ENCODE measurements around the gene MAPK13. TPM values are rescaled to one million over a fixed set of nuclear protein-coding genes. Genes with fewer than 3 reads are reported as not detected.
A peak's percentile ranks its signal among the peaks of the same experiment; 100 is the strongest.

The MAPK13 gene
- total RNA-seq, 1 experiment from 2014 or later: 1.7 TPM

DNA sequence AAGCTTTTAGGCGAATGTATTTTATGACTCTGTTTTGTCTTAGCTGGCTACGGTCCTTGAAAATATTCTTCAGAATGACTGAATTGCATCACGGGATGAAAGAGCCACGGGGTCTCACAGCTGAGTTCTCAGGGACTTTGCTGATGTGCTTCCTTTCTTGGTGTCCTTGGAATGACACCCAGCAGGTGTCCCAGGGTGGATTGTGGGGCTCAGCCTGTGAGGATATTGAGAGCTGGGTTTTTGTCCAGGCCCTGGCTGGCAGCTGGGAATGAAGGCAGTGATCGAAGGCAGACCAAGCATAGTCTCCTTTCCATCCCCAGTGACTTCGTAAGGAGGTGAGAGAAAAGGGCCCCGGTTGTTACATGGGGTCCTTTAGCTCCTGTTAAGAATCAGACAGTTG, 18.8 kb upstream of the MAPK13 start:
- no peak for DNase-seq (ENCODE audit: low read depth)
- in situ Hi-C loops (cut with HindIII; ENCODE audit: low pct_unique_long_range_greater_than_20kb, low sequenced_read_pairs): no loop called here

DNA sequence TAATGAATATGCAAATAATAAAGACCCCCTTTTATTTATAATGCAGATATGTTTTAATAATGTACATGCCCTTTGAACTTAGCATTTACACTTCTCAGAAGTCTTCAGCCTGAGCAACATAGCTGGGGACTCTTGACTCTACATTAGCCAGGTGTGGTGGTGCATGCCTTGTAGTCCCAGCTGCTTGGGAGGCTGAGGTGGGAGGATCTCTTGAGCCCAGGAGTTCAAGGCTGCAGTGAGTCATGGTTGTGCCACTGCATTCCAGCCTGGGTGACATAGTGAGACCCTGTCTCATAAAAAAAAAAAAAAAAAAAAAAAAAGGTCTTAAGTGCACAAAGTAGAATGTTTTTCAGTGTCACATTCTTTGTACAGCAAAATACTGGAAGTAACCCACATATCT, 17.3 kb upstream of the MAPK13 start:
- in situ Hi-C loops (cut with HindIII; ENCODE audit: low pct_unique_long_range_greater_than_20kb, low sequenced_read_pairs): no loop called here
- DNase-seq (ENCODE audit: low read depth): no peak

GRCh38 chr6:36113703-36114102, 16.6 kb upstream of the MAPK13 start:
- no peak for DNase-seq (ENCODE audit: low read depth)
- in situ Hi-C loops (cut with HindIII; ENCODE audit: low pct_unique_long_range_greater_than_20kb, low sequenced_read_pairs): no loop called here

DNA sequence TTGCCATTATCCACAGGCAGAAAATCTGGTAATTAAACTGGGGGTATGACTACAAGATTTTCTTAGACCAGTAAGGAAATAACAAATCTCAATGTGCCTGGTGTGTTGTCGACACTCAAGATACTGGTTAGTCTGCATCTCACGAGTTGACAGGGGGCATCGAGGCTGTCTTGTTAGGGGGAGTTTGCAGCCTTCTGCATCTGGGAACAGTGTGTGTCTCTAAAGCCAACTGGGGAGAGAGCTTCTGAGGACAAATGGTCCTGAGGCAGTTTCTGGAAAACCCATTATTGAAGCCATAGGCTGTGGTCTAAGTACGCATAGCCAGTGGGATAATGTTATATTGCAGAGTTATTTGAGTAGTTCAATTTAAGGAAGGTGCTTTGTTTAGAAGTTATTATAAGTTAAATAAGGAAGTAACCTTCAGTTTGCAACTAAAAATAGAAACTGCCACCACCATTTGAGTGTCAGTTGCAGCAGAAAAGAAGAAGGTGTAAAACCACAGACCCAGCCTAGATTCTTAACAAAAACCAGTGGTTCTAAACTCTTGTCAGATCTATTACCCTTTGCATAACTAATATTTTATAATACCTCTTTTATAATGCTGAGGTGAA, 15.4 kb upstream of the MAPK13 start:
- DNase-seq (ENCODE audit: low read depth): no peak
- in situ Hi-C loops (cut with HindIII; ENCODE audit: low pct_unique_long_range_greater_than_20kb, low sequenced_read_pairs): no loop called here

DNA sequence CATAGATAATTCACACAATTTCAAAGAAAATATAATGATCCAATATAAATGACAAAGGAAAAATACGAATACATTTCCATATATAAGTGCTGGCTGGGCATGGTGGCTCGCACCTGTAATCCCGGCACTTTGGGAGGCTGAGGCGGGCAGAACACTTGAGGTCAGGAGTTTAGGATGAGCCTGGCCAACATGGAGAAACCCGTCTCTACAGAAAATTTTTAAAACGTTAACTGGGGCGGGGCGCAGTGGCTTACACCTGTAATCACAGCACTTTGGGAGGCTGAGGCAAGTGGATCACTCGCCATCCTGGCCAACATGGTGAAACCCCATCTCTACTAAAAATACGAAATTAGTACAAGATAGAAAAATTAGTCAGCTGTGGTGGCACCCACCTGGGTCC, 14.9 kb upstream of the MAPK13 start:
- in situ Hi-C loops (cut with HindIII; ENCODE audit: low pct_unique_long_range_greater_than_20kb, low sequenced_read_pairs): no loop called here

DNA sequence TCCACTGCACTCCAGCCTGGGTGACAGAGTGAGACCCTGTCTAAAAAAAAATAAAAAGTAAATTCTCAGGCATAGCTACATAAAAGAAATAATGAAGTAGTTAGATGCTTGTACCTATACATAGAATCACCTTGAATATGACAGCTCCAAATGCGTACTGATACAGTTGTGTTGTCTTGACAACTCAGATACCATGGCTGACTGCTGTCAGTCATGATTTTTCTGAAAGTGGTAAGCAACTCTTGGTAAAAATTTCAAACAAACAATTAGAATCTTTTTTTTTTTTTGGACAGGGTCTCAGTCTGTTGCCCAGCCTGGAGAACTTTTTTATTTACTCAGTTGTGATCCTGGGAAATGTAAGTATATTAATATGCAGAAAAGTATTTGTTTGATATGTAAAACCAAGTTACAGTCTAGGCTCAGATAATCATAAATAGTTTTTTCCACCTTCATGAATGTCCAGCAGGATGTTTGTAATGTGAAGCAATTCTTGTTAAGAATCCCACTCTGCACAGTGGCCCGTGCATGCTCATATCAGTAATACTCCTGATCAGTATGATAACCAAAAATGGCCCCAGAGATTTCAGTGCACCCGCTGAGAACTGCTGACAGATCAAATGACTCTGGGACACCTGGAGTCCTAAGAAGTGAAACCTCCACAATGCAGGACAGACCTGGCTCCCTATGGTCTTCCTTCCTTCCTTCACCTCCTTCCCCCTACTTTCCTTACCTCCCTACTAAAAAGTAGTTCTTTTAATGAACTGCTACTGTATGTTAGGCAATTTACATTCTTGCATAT, 14.0 kb upstream of the MAPK13 start:
- in situ Hi-C loops (cut with HindIII; ENCODE audit: low pct_unique_long_range_greater_than_20kb, low sequenced_read_pairs): no loop called here
- DNase-seq (ENCODE audit: low read depth): no peak

More for the DNA sequence above, 14.9 kb upstream of the MAPK13 start:
- no peak for DNase-seq (ENCODE audit: low read depth)

DNA sequence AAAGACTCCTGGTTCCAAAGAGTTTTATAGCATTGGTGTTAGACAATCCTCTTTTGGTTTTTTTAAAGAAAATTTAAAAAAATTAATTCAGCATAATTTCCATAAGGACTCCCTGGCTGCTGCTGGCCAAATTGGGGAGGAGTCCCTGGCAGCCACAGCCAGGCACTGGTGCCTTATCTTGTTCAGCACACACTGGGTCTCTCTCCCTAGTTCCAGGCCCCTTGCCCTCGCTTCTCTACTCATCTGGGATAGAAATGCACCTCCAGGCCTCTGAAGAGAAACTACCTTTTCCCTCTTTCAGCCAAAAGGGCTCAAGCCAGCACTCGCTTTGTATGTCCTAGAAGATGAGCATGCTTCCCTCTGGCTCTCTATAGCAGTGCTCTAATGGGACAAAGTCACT, 13.4 kb upstream of the MAPK13 start:
- in situ Hi-C loops (cut with HindIII; ENCODE audit: low pct_unique_long_range_greater_than_20kb, low sequenced_read_pairs): no loop called here
- no peak for DNase-seq (ENCODE audit: low read depth)

DNA sequence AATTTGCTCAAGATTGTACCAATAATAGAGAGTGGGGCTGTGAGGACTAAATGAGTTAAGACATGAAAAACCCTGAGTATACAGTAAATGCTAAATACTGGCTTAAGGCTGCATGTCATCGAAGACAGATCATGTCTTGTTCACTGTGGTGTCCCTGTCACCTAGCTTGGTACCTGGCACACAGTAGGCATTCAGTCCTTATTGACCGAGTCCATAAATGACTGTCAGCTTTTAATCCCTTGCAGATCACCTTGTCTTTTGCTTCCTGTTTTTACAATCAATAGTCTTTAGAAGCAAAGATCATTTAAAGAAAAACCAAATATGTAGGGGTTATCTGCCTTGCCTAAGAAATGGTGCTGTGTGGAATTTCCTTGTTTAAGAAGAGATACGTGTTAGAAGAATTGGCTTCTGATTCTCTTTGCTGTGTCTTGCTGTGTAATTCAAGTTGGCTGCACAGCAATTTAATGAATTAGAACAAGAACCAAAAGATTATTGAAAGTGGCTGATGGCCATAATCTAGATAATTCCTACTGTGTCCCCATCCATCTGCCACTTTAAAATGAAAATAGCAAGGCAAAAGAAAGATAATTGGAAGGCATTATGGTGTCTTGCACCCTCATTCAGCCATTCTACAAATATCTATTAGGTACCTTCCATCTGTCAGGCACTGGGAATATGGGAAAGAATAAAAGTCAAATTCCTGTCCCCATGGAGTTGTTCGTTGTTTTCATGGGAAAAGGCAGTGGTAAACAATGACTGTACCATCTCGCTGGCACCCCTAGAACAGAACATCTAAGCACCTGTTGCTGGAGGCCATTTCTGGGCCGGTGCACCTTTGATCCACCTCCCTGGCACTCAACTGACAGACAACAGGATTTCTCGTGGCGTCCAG, 12.4 kb upstream of the MAPK13 start:
- DNase-seq (ENCODE audit: low read depth): no peak
- in situ Hi-C loops (cut with HindIII; ENCODE audit: low pct_unique_long_range_greater_than_20kb, low sequenced_read_pairs): no loop called here

DNA sequence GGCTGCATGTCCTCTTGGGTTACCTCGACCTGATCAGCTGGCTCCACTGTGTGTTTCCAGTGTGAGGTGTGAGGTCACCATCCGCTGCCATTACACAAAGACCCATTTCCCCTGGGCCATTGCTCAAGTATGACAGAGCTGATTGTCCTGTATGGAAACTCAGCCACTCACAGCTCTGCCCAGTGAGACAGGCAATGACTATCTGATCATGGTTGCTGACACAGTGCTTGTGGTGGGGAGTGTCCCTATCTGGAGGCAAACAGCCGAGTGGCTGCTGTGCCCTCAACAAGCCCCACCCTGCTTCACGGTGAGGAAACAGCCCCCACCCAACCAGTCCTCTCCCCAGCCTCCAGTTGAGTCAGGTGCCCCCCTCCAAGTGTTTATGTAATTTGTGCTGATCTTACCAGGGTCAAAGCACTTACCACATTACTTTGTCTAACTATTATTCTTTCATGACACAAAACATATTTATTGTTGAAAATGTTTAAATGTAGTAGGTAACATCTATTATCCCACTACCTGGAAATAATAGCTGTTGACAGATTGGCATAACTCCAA, 11.7 kb upstream of the MAPK13 start:
- DNase-seq (ENCODE audit: low read depth): peak; percentile 75
- in situ Hi-C loops (cut with HindIII; ENCODE audit: low pct_unique_long_range_greater_than_20kb, low sequenced_read_pairs): no loop called here

DNA sequence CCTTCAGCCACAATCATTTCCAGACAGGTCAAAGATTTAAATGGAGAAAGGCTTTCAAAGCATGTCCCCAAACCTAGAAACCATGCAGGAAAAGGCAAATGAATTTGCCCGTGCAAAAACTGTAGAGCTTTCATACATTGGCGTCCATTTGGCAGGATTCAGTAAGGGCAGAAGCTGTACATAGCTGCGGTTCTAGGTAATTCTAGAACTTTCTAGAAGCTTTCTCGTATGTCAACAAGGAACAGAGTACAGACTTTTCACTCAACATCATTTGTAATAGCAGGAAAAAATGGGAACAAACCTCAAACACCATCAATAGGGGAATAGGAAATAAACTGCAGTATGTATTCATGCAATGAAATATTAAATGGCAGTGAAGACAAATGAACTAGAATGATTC, 11.1 kb upstream of the MAPK13 start:
- DNase-seq (ENCODE audit: low read depth): no peak

GRCh38 chr6:36120018-36120417, 10.3 kb upstream of the MAPK13 start:
- DNase-seq (ENCODE audit: low read depth): no peak
- in situ Hi-C loops (cut with HindIII; ENCODE audit: low pct_unique_long_range_greater_than_20kb, low sequenced_read_pairs): no loop called here

More for the DNA sequence above, 11.1 kb upstream of the MAPK13 start:
- in situ Hi-C loops (cut with HindIII; ENCODE audit: low pct_unique_long_range_greater_than_20kb, low sequenced_read_pairs): no loop called here

DNA sequence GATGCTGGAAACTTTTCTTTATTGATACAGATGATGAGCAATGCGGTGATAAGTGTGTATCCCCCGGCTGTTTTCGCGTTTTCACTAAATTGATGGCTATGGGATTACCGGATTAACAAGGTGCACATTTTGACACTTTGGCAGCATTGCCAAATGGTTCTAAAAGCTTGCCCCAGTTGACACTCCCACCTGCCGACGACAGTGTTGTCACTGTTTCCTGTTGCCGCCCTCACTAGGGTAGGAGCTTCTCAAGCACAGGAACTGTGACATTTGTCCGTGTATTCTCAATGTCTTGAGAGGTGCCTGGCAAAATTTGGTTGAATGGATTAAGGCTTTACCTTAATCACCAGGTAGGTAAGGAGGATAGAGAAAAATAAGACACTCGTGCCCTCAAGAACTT, 9.8 kb upstream of the MAPK13 start:
- in situ Hi-C loops (cut with HindIII; ENCODE audit: low pct_unique_long_range_greater_than_20kb, low sequenced_read_pairs): no loop called here
- DNase-seq (ENCODE audit: low read depth): no peak

- DNase-seq (ENCODE audit: low read depth): peak; percentile 54
- in situ Hi-C loops (cut with HindIII; ENCODE audit: low pct_unique_long_range_greater_than_20kb, low sequenced_read_pairs): no loop called here
Measured at GRCh38 chr6:36120979-36121786, 9.1 kb upstream of the MAPK13 start.

DNA sequence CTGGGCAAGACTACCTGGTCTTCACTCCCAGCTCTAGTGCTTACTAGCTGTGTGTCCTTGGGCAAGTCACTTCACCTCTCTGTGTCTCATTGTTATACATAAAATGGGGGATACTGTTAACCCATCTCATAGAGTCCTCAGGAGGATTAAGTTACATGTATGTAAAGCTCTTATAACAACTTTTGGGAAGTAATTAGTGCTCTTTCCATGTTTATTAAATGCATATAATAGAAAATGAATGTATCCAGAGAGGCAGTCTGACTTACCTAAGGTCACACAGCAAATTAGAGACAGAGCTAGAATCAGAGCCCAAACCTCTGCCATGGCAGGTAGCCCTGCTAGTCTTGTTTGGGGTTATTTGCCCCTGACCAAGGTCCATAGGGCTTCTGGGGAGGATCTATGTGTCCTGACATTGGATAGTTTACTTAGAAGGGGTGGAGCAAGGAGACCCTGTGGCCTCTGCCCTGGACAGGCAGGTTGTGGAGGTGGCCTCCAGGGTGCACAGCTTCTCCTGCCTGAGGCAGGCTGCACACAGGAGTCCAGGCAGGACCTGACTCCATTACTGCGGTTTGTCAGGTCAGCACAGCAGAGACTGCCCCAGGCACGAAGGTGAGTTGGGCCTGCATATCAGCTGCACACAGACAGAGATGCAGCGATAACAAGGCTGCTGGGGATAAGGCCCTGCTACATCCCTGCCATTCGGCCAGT, 8.4 kb upstream of the MAPK13 start:
- no peak for DNase-seq (ENCODE audit: low read depth)
- in situ Hi-C loops (cut with HindIII; ENCODE audit: low pct_unique_long_range_greater_than_20kb, low sequenced_read_pairs): no loop called here

DNA sequence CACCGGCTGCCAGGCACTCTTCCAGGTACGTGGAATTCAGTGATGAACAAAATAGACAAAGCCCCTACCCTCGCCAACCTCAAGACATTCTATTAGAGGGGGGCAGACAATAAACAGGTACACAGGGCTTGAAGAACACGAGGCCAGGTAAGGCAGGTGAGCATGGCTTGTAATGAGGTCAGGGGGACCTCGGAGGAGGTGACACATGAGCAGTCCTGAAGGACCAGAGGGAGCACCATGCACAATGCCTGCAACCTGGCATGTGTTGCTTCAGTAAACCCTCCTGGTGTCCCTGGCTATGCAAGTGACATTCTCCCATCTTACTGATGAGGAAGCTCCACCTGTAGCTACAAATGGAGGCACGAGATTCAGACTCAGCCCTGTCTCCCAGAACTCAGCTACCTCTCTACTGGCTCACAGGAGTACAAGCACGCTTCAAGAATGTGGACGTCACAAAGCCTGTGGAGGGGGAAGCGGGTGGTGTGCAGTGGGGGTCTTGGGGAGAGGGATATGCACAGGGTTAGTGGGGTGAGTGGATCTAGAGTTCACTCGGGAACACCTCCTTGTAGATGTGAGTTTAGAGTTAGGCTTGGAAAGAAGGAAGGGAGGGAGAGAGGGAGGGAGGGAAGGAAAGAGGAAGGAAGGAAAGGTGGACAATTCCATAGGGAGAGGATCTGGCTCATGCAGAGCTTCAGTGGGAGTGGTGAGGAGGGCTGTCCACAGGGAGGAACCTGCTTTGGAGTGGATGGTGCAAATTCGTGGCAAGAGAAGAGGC, 7.6 kb upstream of the MAPK13 start:
- no peak for DNase-seq (ENCODE audit: low read depth)
- in situ Hi-C loops (cut with HindIII; ENCODE audit: low pct_unique_long_range_greater_than_20kb, low sequenced_read_pairs): no loop called here

DNA sequence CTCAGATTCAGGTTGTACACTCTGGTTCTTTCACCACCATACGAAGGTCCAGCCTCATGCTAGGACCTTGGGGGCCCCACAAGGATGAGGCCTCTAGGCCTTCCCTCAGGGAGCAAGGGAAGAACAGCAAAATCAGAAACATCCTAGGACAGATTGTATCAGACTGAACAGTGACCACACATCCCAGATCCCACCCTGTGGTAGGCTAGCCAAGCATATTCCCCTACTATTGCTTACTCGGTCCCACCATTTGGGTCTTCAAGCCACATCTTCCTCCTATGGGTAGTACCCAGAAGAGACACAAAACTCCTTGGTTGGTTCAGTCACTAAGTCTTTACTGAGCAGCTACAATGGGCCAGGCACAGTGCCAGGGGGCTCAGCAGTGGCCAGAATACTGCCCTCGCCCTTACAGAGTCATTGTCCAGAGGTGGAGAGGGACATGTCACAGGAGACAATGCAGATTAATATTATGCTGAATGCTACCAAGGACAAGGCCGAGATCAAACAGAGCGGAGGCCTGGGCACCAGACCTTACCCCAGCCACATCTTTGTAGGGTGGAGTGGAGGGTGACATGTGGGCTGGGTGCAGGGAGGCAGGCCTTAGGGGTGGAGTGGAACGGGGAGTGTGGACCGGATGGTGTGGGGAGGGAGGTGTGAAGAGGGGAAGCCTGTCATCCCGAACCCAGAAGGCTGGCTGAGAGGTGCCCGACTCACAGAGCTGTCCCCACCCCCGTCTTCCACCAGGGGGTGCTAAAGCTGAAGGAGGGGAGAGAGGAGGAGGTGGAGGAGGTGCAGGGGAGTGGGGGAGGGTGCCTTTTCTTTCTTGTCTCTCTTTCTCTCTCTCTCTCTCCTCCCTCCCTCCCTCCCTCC, 6.8 kb upstream of the MAPK13 start:
- in situ Hi-C loops (cut with HindIII; ENCODE audit: low pct_unique_long_range_greater_than_20kb, low sequenced_read_pairs): no loop called here
- peak; percentile 57 for DNase-seq (ENCODE audit: low read depth)
